Measurements from ENCODE around the gene SNX25. TPM values are rescaled to one million over a fixed set of nuclear protein-coding genes. Genes with fewer than 3 reads are reported as not detected.

Gene SNX25
- total and polyA plus RNA-seq, 10 of the 15 experiments (the other 5 are each of a cell fraction or from before 2014, with no cell fraction given): 11.2 to 117 (median 62.8) TPM

GRCh38 chr4:185396724-185397385 lies 187.5 kb downstream of the SNX25 start, which contains the start of gene ANKRD37 (continued):
- TF ChIP-seq HDGF (IDR thresholded peaks at IDR 0.05) (no peak; the same call in 1 of the 2 replicates), GABPA (IDR thresholded peaks at IDR 0.05; ENCODE audit: low read depth) (no peak), SIX5 (IDR thresholded peaks at IDR 0.05; ENCODE audit: low read depth, low read length, severe bottlenecking) (no peak), CHD2 (IDR thresholded peaks at IDR 0.05; ENCODE audit: borderline replicate concordance, low read depth, low read length) (peak; percentile 11; the same call in 1 of the 2 replicates), REST (IDR thresholded peaks at IDR 0.05; ENCODE audit: low read depth, low read length) (peak; percentile 50; the same call in 1 of the 2 replicates), ZBTB33 (IDR thresholded peaks at IDR 0.05) (0 out of 2 replicates have a peak, but pooled peaks have one; percentile 16), PKNOX1 (IDR thresholded peaks at IDR 0.05) (no peak), TARDBP (IDR thresholded peaks at IDR 0.05; ENCODE audit: borderline replicate concordance) (no peak), MYC (IDR thresholded peaks at IDR 0.05; ENCODE audit: insufficient read depth, insufficient read length, insufficient replicate concordance, low read length, severe bottlenecking) (no peak), JUND (IDR thresholded peaks at IDR 0.05; ENCODE audit: low read depth, low read length) (no peak), SMC3 (IDR thresholded peaks at IDR 0.05; ENCODE audit: borderline replicate concordance, low read length) (no peak), IKZF2 (IDR thresholded peaks at IDR 0.05) (no peak), FOXM1 (IDR thresholded peaks at IDR 0.05; ENCODE audit: low read depth, low read length) (no peak), STAT1 (conservative IDR thresholded peaks at IDR 0.05) (no peak), FOS (IDR thresholded peaks at IDR 0.05; ENCODE audit: borderline replicate concordance, extremely low read depth, insufficient read length) (no peak), EP300 (IDR thresholded peaks at IDR 0.05; ENCODE audit: borderline replicate concordance in 1 of 2, control insufficient read depth in 1 of 2, low read depth in 2 of 2, low read length in 2 of 2) (no peak), YY1 (IDR thresholded peaks at IDR 0.05; ENCODE audit: low read depth, low read length) (no peak), ASH2L (IDR thresholded peaks at IDR 0.05; ENCODE audit: borderline replicate concordance, low read depth) (0 out of 2 replicates have a peak, but pooled peaks have one; percentile 3), NFYA (IDR thresholded peaks at IDR 0.05; ENCODE audit: borderline replicate concordance, low read depth, low read length) (no peak), EGR1 (IDR thresholded peaks at IDR 0.05; ENCODE audit: borderline replicate concordance in 1 of 2, low read depth in 2 of 2, low read length in 2 of 2) (no peak), ELK1 (IDR thresholded peaks at IDR 0.05; ENCODE audit: low read depth, low read length) (peak; percentile 41; the same call in 1 of the 2 replicates), BCL11A (IDR thresholded peaks at IDR 0.05; ENCODE audit: low read depth, low read length) (no peak), SP1 (IDR thresholded peaks at IDR 0.05; ENCODE audit: low read depth, low read length) (no peak)
